ENCODE data around the gene SETX.

Gene SETX

DNA sequence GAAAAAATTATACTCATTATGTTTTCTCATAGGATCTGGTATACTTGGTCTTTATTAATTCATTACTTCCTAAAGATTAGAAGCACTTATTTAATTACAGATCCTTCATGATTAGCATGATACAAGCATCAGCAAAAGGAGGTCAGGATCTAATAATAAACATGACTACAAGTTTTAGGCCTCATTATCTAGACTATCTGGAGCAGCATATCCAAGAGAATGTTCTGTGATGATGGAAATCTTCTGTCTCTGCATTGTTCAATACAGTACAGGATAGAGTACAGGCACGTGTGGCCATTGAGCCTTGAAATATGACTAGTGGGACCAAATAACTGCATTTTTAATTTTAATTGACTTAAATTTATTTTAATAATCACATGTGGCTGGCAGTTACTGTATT, 21.2 kb downstream of the SETX start:
- no peak overlapping the region for H3K27ac Mint-ChIP-seq
- H3K9me3 Mint-ChIP-seq: peaks cover under 1% of the 10 kb centered on the region
- no peak overlapping the region for H3K4me3 Mint-ChIP-seq
- H3K27me3 Mint-ChIP-seq: no peaks in the 10 kb centered on the region
- no peak for DNase-seq
- H3K36me3 Mint-ChIP-seq: peaks cover 76% of the 10 kb centered on the region
- CTCF ChIA-PET: no interaction called here
- H3K4me1 Mint-ChIP-seq: peaks cover 3% of the 10 kb centered on the region

DNA sequence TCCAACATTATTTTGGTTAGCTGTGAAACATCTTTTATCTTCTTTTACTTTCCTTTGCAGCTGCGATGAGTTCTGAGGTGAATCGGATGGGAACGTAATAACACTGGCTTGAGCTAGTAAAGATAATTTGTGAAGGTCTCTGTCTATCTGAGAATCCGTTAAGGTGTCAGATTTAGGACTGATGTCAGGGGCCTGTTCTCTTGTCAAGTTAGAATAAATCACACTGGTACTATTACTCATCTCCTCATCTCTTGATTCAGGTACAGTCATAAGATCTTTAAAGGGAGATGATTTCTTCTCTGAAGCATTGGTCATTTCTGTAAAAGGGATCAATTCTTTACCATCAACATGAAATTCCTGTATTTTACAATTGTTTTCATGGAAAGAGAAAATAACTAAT, 26.2 kb downstream of the SETX start:
- H3K4me3 Mint-ChIP-seq: no peak overlapping the region
- H3K36me3 Mint-ChIP-seq: peaks cover 85% of the 10 kb centered on the region
- H3K27me3 Mint-ChIP-seq: no peaks in the 10 kb centered on the region
- H3K27ac Mint-ChIP-seq: no peak overlapping the region
- CTCF ChIA-PET: interaction anchor here (1.1 kb wide), 1 partner anchor 60 kb away, joined by 3 read pairs; no protein-coding TSS in a partner anchor
- no peak for DNase-seq
- peaks cover 10% of the 10 kb centered on the region for H3K4me1 Mint-ChIP-seq
- H3K9me3 Mint-ChIP-seq: peaks cover 4% of the 10 kb centered on the region

DNA sequence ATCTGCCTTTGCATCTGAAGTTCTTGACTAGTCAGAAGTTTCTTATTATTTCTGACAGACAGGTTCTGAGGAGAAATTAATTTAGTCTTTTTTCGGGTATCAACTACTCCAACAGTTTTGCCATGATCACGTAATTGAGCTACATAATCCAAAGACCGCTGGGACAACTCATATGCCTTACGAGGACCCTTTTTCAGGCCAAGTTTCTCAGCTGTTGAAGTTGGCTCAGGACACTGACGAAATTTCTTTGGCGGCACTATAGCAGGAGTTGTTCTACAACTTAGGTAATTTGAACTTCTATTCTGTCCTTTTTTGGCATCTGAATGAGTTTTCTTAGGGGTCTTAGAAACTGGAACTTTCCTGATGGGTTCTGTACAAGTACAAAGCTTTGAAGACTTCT, 27.2 kb downstream of the SETX start:
- peaks cover 4% of the 10 kb centered on the region for H3K9me3 Mint-ChIP-seq
- H3K27ac Mint-ChIP-seq: no peak overlapping the region
- no peak overlapping the region for H3K4me3 Mint-ChIP-seq

DNA sequence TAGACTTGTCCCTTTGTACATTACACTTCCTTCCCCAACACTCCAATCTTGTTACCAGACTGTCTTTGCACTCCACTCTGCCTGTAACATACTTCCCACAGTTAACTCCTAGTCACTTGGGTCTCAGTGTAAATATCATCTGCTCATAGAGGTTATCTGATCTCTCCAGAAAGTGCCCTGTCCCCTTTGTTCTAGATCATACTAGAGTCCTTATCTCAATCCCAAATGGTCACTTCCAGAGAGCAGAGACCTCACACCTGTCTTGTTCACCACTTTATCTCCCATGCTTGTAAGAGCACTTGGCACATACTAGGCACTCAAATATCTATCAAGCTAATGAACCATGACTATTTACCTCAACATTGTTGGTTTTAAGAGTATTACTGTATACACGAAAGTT, 30.4 kb downstream of the SETX start:
- no peak overlapping the region for H3K4me3 Mint-ChIP-seq
- H3K4me1 Mint-ChIP-seq: peaks cover 29% of the 10 kb centered on the region
- CTCF ChIA-PET: no interaction called here
- DNase-seq: no peak
- H3K27me3 Mint-ChIP-seq: no peaks in the 10 kb centered on the region
- H3K27ac Mint-ChIP-seq: no peak overlapping the region
- H3K9me3 Mint-ChIP-seq: peaks cover 4% of the 10 kb centered on the region
- peaks cover 67% of the 10 kb centered on the region for H3K36me3 Mint-ChIP-seq

More for the DNA sequence above, 27.2 kb downstream of the SETX start:
- peaks cover 13% of the 10 kb centered on the region for H3K4me1 Mint-ChIP-seq
- CTCF ChIA-PET: no interaction called here
- H3K36me3 Mint-ChIP-seq: peaks cover 86% of the 10 kb centered on the region
- no peak for DNase-seq
- no peaks in the 10 kb centered on the region for H3K27me3 Mint-ChIP-seq

DNA sequence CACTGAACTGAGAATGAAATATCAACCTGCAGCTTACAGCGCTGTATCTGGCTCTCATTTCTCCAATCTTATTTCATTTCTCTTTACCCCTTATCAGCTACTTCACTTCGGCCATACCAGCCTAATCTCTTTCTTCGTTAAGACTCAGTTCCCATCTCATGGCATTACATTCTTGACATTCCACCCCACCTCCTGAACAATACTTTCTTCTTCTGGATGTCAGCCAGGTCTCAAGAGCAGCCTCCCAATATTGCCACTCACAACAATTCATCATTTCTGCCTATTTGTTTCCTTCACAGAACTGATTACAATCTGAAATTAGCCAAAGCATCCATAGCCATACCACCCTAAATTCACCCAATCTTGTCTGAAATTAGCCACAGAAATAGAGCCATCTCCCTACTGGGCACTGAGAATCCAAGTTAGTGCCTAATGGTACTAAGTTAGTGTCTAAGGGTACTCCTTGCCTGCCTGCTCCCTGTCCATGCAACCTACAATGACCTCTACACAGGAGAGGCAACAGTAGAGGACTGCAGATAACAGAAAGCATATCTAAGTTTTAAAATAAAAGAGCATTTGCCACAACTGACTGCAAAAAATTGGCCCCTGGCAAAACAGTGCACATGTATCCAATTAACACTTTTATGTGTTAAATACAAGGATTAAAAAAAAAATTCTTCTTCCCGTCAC, 35.2 kb downstream of the SETX start:
- Mint-ChIP-seq H3K36me3 (peaks cover 34% of the 10 kb centered on the region), H3K4me1 (peaks cover 24% of the 10 kb centered on the region), H3K27ac (no peak overlapping the region), H3K27me3 (no peaks in the 10 kb centered on the region), H3K9me3 (no peaks in the 10 kb centered on the region), H3K4me3 (no peak overlapping the region)
- no peak for DNase-seq
- CTCF ChIA-PET: no interaction called here

DNA sequence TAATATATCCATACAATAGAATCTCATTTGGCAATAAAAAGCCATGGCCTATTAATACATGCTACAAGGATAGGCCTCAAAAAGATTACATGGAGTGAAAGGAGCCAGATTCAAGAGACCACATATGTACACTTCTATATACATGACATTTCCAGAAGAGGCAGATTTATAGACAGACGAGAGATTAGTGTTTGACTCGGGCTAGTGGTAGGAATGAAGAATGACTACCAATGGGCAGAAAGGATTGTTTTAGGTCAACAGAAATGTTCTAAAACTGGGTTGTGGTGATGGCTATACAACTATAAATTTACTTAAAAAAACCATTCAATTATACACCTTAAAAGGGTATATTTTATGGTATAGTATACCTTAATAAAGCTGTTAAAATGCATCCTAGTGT, 41.9 kb downstream of the SETX start:
- H3K36me3 Mint-ChIP-seq: peaks cover 40% of the 10 kb centered on the region
- DNase-seq: no peak
- H3K27ac Mint-ChIP-seq: no peak overlapping the region
- no peaks in the 10 kb centered on the region for H3K27me3 Mint-ChIP-seq
- H3K4me3 Mint-ChIP-seq: no peak overlapping the region
- H3K4me1 Mint-ChIP-seq: no peaks in the 10 kb centered on the region
- no peaks in the 10 kb centered on the region for H3K9me3 Mint-ChIP-seq
- CTCF ChIA-PET: interaction anchor here (1.2 kb wide), 1 partner anchor 54 kb away, joined by 4 read pairs; no protein-coding TSS in a partner anchor

DNA sequence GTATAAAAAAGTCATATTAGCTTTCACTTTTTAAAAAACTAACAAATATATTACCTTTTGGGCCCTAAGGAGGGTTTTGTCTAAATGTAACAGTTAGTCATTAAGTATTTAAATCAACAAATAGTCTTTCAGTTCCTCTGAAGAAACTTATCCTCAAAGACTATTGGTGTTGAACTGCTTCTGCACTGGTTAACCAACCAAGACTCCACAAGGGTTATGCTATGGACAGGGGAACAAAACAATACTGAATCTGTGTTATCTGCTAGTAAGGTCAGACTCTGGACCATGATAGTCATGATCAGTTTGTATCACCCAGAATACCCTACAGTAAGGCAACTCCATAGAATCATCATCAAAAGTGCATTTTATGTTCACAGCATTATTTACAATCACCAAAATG, 42.4 kb downstream of the SETX start:
- Mint-ChIP-seq H3K27me3 (no peaks in the 10 kb centered on the region), H3K27ac (no peak overlapping the region), H3K4me1 (no peaks in the 10 kb centered on the region), H3K9me3 (no peaks in the 10 kb centered on the region), H3K36me3 (peaks cover 42% of the 10 kb centered on the region), H3K4me3 (no peak overlapping the region)
- CTCF ChIA-PET: no interaction called here
- no peak for DNase-seq

DNA sequence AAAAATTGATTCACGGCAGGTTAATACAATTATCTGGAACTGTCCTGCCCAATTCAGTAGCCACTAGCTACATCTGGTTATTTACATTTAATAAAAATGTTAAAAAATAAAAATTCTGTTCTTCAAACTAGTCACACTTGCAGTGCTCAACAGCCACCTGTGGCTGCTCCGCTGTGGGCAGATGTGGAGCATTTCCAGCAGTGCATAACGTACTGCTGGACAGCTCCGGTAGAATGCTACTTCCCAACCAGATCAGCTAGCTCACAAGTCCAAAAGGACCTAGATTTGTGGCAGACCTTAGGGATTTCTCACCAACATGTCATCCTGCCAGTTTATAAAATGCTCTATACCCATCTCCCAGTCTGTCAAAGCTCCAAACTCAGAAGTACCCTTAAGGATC, 42.8 kb downstream of the SETX start:
- Mint-ChIP-seq H3K4me3 (no peak overlapping the region), H3K36me3 (peaks cover 45% of the 10 kb centered on the region), H3K9me3 (no peaks in the 10 kb centered on the region), H3K27me3 (no peaks in the 10 kb centered on the region), H3K4me1 (no peaks in the 10 kb centered on the region), H3K27ac (no peak overlapping the region)
- no peak for DNase-seq
- CTCF ChIA-PET: no interaction called here

DNA sequence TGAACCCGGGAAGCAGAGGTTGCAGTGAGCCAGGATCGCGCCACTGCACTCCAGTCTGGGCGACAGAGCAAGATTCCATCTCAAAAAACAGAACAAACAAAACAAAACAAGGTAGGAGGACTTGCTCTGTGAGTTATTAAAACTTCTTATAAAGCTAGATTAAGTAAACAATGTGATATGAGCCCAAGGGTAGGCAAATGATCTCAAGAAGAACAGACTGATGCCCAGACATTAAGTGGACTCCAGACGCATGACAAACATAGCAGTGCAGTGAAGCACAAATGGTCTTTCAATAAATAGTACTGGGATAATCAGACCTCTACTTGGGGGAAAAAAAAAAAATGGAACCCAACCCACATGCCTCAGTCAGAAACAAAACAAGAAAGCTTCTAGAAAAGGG, 45.7 kb downstream of the SETX start:
- peaks cover 55% of the 10 kb centered on the region for H3K36me3 Mint-ChIP-seq
- H3K27me3 Mint-ChIP-seq: no peaks in the 10 kb centered on the region
- no peaks in the 10 kb centered on the region for H3K4me1 Mint-ChIP-seq
- no peak for DNase-seq
- H3K9me3 Mint-ChIP-seq: no peaks in the 10 kb centered on the region
- no peak overlapping the region for H3K27ac Mint-ChIP-seq
- no peak overlapping the region for H3K4me3 Mint-ChIP-seq
- CTCF ChIA-PET: interaction anchor here (0.7 to 2.2 kb wide), 2 partner anchors 50 to 1764 kb away, joined by 5 read pairs; no protein-coding TSS in a partner anchor

DNA sequence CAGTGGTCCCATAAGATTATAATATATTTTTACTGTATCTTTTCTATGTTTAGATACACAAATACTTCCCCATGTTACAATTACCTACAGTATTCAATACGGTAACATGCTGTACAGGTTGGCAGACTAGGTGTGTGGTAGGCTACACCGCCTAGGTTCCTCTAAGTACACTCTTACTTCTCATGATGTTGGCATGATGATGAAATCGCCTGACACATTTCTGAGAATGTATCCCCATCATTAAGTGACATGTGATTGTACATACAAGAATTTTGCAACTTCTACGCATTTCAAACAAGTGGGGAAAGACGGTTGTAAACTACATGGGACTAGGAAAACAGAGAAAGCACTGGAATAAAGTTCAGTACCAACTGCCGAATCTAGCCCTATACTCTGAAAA, 53.3 kb downstream of the SETX start:
- H3K9me3 Mint-ChIP-seq: no peaks in the 10 kb centered on the region
- no peak overlapping the region for H3K27ac Mint-ChIP-seq
- no peak for DNase-seq
- CTCF ChIA-PET: no interaction called here
- no peak overlapping the region for H3K4me3 Mint-ChIP-seq
- peaks cover 2% of the 10 kb centered on the region for H3K4me1 Mint-ChIP-seq
- no peaks in the 10 kb centered on the region for H3K27me3 Mint-ChIP-seq
- peaks cover 56% of the 10 kb centered on the region for H3K36me3 Mint-ChIP-seq

DNA sequence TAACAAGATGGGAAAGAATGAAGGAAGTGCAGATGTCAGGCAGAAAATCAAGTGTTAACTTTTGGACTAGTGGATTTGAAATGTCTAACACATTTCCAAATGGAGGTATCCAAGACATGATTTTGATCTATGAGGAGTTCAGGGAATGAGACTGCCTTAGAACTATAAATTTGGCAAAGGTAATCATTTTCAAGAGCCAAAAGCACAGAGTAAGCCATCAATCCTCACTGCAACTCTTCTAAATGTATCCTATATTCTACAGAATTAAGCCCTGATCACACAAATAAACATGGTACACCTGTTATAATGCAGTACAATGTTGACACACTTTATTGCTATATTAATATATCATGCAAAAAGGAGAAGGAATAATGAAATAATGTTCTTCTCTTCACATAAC, 55.6 kb downstream of the SETX start:
- H3K9me3 Mint-ChIP-seq: no peaks in the 10 kb centered on the region
- peaks cover 3% of the 10 kb centered on the region for H3K4me1 Mint-ChIP-seq
- no peak for DNase-seq
- no peak overlapping the region for H3K27ac Mint-ChIP-seq
- CTCF ChIA-PET: no interaction called here
- H3K27me3 Mint-ChIP-seq: no peaks in the 10 kb centered on the region
- H3K4me3 Mint-ChIP-seq: no peak overlapping the region
- H3K36me3 Mint-ChIP-seq: peaks cover 58% of the 10 kb centered on the region

DNA sequence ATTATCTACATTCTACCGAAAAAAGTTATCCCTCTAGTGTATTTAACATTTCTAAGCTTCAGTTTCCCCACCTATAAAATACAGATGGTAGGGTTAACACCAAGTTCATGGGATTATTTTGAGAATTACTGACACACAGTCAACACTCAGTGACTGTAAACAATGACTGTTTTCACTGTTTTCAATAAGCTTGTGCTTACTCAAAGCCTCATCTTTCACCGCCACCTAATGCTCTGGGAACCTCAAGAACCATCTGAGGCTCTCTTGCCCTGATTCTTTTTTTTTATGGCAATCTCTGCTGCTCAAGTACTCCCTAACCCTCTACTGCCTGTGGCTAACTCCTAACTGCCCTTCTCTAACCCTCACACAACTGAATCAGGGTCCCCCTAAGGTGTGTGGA, 59.6 kb downstream of the SETX start:
- Mint-ChIP-seq H3K27ac (no peak overlapping the region), H3K4me3 (no peak overlapping the region), H3K27me3 (no peaks in the 10 kb centered on the region), H3K9me3 (no peaks in the 10 kb centered on the region), H3K4me1 (peaks cover 15% of the 10 kb centered on the region), H3K36me3 (peaks cover 54% of the 10 kb centered on the region)
- CTCF ChIA-PET: no interaction called here
- DNase-seq: no peak

DNA sequence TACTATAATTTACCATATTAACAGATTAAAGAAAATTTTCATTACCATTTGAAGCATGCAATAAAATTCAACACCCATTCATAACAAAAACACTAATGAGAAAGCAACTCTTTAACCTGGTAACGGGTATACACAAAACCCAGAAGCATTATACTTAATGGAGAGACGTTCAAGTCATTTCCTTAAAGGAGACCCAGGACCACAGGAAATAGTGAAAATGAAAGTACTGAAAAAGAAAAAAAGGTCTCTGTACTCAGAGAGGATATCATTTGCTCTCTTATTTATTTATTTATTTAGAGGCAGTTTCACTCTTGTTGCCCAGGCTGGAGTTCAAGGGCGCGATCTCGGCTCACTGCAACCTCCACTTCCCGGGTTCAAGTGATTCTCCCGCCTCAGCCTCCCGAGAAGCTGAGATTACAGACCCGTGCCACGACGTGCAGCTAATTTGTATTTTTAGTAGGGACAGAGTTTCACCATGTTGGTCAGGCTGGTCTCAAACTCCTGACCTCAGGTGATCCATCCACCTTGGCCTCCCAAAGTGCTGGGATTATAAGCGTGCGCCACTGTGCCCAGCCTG, 61.6 kb downstream of the SETX start:
- no peaks in the 10 kb centered on the region for H3K9me3 Mint-ChIP-seq
- H3K4me3 Mint-ChIP-seq: no peak overlapping the region
- CTCF ChIA-PET: no interaction called here

DNA sequence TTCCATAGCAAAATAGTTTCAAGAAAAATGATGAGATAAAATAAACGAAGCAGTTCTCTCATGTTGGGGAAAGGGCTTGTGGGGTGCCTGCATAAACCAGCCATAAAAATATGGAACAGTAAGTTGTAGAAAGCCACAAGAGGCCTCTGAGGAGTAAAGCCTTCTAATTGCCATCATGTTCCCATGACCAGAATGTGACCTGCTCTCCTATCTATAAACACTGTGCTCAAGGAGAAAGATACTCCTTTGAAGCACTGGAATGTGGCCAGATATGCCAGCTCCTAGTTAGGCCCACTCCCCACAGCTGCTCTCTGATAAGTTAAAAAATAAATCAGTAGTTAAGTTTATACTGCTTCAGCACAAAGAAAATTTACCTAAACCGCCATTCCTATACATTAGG, 65.8 kb downstream of the SETX start:
- no peaks in the 10 kb centered on the region for H3K9me3 Mint-ChIP-seq
- H3K4me3 Mint-ChIP-seq: no peak overlapping the region
- H3K4me1 Mint-ChIP-seq: peaks cover 11% of the 10 kb centered on the region
- H3K36me3 Mint-ChIP-seq: peaks cover 39% of the 10 kb centered on the region
- H3K27me3 Mint-ChIP-seq: no peaks in the 10 kb centered on the region
- H3K27ac Mint-ChIP-seq: no peak overlapping the region
- no peak for DNase-seq
- CTCF ChIA-PET: no interaction called here

More for the DNA sequence above, 61.6 kb downstream of the SETX start:
- peaks cover 46% of the 10 kb centered on the region for H3K36me3 Mint-ChIP-seq
- H3K4me1 Mint-ChIP-seq: peaks cover 15% of the 10 kb centered on the region
- H3K27me3 Mint-ChIP-seq: no peaks in the 10 kb centered on the region
- H3K27ac Mint-ChIP-seq: peak overlapping the region; percentile 78
- peak; percentile 38 for DNase-seq

DNA sequence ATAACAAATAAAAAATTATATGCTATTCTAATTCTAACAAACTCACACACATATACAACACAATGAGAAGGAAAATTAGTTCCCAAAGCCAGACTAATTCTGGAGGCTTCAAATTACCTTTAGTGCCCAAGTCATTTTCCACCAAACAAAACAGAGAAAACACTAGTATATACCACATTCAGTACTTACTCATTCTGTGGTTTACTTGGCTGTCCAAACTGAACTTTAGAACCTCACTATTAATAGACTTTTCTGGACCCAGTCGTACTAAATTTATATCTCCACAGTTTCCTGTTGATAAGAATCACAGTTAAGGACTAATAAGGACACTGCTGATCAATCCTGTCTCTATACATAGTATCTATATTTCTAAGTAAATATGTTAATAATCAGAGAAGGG, 66.4 kb downstream of the SETX start:
- CTCF ChIA-PET: no interaction called here
- no peak overlapping the region for H3K27ac Mint-ChIP-seq
- H3K36me3 Mint-ChIP-seq: peaks cover 43% of the 10 kb centered on the region
- H3K4me3 Mint-ChIP-seq: no peak overlapping the region
- peaks cover 8% of the 10 kb centered on the region for H3K4me1 Mint-ChIP-seq
- no peak for DNase-seq
- H3K27me3 Mint-ChIP-seq: no peaks in the 10 kb centered on the region
- H3K9me3 Mint-ChIP-seq: no peaks in the 10 kb centered on the region

Measured in activated naive CD4-positive, alpha-beta T cell treated with anti-CD3 and anti-CD28 coated beads, Interleukin-2, amount 10 ng/mL, durations not matched to agents 7 days and 5 days (primary cell).